GM10266 (cell line): Measurements from ENCODE around the gene ROR1.

ENCODE experiments used
- DNase-seq: peaks from one replicate; pipeline ENCODE4 v3.0.0; 2012; ENCODE audit errors: extremely low spot score
- TF ChIP-seq, protein P1 (sequence below): IDR thresholded peaks from 2 replicates; pipeline ENCODE4 v1.5.1; 2012; ENCODE audit warnings: mild to moderate bottlenecking, low read depth; ENCODE audit not compliant: control insufficient read depth, insufficient read depth; ENCODE audit errors: missing control alignments

ROR1 gene

DNA sequence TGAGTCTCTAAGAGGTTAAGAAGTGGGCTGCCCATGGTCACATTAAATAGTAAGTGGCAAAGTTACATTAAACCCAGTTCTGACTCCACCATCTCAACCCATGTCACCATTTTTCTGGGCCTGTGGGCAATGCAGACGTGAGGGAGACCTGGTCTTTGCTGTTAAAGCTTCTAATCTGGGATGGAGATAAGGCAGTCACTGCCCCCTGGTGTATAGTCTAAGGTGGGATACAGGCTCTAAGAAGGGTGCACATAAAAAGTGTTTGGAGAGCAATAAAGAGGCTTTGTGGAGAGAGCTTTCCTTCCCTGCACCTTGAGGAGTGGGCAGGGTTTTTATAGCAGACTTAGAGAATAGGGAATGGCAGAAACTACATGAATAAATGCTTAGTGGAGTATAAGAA lies 141.3 kb downstream of the ROR1 start:
- DNase-seq, result peak; percentile 19
- TF ChIP-seq, protein P1, sequence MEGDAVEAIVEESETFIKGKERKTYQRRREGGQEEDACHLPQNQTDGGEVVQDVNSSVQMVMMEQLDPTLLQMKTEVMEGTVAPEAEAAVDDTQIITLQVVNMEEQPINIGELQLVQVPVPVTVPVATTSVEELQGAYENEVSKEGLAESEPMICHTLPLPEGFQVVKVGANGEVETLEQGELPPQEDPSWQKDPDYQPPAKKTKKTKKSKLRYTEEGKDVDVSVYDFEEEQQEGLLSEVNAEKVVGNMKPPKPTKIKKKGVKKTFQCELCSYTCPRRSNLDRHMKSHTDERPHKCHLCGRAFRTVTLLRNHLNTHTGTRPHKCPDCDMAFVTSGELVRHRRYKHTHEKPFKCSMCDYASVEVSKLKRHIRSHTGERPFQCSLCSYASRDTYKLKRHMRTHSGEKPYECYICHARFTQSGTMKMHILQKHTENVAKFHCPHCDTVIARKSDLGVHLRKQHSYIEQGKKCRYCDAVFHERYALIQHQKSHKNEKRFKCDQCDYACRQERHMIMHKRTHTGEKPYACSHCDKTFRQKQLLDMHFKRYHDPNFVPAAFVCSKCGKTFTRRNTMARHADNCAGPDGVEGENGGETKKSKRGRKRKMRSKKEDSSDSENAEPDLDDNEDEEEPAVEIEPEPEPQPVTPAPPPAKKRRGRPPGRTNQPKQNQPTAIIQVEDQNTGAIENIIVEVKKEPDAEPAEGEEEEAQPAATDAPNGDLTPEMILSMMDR, result peak; percentile 36

DNA sequence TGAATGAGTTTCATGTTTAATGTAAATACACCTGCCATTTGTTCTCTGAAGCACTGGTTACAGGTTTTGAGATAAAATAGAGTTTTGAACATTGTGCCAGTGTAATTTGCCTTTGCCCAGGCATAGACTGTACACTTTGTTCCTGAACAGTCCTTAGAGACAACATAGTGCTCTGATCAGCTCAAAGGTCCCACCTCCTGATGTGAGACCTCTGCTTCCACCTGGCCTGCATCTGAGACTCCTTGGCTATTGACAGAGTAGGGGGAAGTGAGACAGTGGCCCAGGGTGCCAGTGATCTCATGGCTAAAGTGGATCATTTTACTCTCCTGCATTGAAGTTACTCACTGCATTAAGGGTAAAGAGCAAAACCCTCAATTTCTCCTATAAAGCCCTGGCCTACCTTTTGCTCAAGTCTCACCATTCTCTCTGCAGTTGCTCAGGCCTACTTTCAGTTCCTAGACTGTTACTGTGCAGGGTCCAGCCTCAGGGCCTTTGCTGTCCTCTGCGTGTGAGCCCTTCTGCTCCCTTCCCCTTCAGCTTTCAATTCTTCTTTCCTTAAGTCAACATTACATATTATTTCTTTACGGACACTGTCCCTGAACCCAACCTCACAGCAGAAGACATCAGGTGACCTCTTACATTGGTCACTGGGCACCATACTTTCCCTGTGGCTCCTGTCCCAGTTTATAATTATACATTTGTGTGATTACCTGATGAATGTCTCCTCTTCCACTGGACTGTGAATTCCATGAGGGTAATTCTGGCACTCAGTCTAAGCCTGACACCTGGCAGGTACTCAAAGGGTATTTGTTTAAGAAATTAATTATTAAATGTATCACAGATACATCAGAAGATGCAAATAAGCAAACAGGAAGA lies 142.9 kb downstream of the ROR1 start:
- TF ChIP-seq, protein P1, result no peak
- no peak for DNase-seq

DNA sequence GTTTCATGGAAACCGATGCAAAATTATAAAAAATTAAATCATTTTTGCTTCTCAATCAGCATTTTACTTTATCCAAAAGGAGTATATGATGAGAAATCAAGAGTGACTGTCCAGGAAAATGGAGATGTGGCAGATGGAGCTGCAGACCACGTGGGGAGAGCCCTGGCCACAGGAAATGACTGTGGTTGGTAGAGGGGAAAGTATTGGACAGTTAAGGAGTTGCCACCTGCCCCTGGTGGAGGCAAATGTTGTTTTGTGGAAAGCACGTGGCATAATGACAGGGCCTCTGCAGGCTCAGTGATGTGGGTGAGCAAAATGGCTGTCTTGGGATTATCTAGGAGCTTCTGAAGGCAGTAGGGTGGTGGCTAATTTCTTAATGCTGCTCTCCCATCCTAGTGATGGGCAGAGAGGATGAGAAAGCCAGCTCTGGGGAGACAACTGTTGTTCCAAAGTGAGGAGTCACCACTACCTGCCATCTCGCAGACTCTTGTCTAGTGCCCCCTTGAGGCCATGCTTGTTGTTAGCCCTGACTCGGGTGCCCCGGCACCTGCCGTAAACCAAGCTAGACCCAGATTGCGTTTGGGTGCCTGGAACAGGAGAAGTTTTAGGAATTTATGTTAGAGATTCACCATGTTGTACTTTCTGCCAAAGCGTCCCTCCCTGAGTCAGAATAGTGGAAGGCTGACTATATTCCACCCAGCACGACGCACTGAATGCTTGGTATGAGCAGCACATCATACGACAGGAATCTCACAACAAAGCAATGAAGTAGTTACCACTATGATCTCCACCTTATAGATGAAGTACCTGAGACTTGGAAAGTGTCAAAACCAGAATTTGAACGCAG lies 144.0 kb downstream of the ROR1 start:
- peak; percentile 16 for DNase-seq
- TF ChIP-seq, protein P1, result peak; percentile 30

DNA sequence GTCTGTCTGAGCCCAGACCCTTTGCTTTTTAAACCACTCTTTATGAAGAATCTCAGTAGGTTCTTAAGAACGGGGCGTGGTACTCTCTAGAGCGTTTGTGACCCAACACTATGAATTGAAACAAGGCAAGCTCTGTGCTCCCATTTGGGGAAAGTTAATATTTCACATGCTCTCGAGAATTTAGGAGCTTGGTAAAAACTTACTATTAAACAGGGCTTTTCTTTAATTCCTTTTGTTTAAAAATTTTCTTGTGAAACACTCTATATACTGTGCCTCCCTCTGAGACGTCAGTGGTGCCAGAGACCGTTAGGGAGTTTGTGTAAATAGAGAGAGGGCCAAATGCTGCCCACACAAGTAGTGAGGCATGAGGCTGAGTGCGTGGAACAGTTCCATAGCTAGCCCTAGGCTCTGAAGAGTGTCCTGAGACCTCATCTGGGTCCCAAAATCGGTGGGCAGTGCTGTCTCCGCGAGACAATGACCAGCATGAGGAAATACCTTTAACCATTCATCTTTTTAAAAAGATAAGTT lies 144.7 kb downstream of the ROR1 start:
- TF ChIP-seq, protein P1, result no peak

DNA sequence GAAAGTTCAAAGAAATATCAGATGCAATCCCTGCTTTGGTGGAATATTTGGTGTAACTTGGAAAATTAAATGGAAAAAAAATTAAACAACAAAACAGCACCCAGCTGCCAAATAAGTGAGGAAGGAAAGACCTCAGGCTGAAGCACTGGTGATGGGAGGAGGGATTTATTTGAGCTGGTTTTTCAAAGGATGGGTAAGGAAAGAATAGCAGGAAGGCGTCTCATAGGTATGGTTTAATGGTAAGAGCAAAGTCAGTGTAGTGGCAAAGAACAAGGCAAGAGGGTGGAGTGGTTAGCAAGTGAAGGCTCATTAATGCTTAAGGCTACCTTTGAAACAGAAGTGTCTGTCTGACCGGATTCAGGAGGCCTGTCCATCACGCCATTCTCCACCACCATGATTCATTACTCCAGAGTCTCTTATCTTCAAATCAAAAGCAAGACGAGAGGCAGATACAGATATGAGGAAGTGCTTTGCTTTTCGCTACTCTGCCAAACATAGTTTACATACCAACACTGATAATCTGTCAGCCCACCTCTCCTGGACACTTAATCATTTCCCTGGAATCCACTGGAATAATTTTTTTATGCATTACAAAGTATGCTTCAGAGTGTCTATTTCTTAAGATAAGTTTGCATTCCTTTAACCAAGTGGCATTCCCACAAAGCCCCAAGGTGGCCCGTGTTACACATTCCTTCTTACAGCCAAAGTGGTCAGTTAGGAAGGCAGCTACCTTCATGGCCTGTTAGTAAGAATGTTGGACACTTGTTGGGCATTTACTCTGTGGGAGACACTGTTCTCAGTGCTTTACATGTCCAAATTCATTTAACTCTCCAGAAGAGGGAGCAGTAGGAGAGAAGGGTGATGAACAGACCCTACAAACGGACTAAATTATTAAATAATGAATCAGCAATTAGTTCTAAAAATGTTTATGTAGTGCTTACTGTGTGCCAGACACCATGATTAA lies 146.6 kb downstream of the ROR1 start:
- DNase-seq, result no peak

More for the DNA sequence above, 144.7 kb downstream of the ROR1 start:
- no peak for DNase-seq

DNA sequence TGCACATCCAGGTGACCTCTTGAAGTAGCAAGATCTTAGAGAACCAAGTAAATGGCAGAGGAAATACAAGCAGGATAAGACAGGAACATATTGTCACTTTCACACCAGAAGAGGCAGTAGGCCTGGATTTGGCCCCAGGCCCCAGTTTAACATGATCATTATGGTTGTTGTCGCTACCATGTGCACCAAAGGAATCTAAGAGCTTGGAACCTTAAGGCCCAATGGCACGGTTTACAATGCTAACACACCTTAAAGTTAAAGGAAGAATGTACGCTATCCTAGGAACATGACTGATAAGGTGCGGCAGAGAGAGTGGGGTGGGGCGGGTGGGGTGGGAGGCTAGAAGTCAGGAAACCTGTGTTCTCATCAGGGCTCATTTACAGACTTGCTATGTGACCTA lies 147.5 kb downstream of the ROR1 start:
- TF ChIP-seq, protein P1, result no peak
- no peak for DNase-seq

More for the DNA sequence above, 146.6 kb downstream of the ROR1 start:
- TF ChIP-seq, protein P1, result no peak
